Suppressor macrophage (primary cell): ENCODE data around the gene AKAP13.
"Not testable (repeated sequence)": the region's sequence is repeated elsewhere in the genome, so short reads cannot be mapped to it uniquely, and the experiment has no call there.

Experiments used
- DNase-seq, 4 experiments: peaks; one replicate each; pipeline ENCODE4 v3.0.0-alpha.2; 2020 to 2022

AKAP13 gene

DNA sequence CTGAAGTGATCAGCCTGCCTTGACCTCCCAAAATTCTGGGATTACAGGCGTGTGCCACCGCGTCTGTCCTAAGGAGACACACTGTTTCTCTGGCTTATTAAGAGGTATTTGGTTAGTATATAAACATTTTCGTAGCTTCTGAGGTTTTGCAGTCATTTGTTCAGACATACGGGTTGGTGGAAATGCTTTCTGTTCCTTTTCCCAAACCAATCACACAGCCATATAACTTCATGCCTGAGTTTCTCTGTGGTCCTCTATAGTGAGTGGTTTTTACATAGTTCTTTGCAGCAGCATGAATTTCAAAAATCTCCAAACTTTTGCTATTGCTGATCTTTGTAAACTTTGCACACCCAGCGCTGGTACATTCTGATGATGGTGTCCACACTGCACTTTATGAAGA lies 100.5 kb downstream of the AKAP13 start:
- DNase-seq, result no peak

DNA sequence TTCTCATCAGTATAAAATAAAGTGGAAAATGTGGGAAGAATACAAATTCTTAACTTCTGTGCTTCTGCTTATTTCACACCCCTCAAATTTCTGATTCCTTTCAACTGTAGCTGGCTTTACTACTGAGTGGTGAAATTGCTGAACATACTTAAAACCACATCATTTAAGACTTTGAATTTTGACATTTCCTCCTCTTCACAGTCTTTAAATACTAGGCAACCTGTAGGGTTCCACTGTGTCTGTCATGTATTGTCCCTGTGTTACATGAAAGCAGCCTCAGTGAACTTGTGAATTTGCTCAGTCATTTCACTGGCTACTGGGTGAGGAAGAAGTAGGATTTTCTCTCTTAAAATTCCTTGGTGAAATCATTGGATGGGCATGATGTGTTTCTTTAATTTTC lies 101.1 kb downstream of the AKAP13 start:
- DNase-seq, result not testable (repeated sequence)

DNA sequence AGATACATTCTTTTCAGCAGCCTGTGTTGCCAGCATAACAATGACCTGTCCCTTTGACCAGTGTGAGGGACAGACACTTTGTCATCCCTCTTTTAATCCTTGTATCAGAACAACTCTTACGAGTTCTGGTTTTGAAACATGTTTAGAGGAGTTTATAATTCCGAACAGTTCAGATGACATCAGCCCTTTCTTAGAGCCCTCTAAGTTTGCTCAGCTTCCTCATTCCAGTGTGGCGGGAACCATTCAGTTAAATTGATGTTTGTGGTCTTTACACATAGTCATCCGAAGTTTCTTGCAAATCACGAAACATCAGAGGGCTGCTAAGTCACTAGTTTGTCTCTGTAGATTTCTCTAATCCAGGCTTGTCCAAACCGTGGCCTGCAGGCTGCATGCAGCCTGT lies 102.5 kb downstream of the AKAP13 start:
- DNase-seq, result peak; percentile 49 to 74 (median 59)

DNA sequence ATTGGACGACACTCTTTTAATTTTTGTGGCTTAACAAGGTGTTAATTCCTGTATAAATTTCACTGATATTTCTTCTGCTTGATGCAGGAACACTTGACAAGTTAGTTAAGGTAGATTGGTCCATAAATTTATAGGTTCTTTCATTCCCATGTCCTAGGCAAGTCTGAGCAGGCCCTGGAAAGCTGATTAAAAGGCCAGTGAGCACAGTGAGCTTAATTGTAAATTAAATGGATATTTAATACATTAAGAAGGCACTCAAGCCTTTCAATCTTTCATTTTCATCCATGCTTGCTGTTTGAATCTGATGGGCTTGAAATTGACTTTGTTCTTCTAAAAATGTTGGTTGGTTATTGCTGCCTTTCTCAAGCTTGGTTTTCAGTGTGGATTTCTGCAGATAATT lies 103.6 kb downstream of the AKAP13 start:
- not testable (repeated sequence) for DNase-seq

DNA sequence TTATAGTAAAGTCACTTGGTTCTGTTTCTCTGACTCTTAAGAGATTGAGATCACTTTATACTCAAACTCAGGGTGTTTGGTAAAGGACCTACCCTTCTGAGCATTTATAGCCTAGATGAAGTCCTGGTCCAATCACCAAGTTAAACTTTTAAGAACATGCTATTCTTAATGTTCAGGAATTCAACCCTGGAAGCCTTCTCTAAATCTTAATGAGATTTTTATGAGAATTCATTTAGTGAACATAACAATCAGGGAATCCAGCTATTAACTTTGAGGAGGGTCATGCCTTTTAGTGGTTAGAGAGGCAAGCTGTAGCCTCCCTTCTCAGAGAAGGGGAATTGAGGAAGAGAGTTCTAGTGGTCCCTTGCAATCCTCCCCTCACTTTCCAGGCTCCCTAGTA lies 104.5 kb downstream of the AKAP13 start:
- DNase-seq, result not testable (repeated sequence)

DNA sequence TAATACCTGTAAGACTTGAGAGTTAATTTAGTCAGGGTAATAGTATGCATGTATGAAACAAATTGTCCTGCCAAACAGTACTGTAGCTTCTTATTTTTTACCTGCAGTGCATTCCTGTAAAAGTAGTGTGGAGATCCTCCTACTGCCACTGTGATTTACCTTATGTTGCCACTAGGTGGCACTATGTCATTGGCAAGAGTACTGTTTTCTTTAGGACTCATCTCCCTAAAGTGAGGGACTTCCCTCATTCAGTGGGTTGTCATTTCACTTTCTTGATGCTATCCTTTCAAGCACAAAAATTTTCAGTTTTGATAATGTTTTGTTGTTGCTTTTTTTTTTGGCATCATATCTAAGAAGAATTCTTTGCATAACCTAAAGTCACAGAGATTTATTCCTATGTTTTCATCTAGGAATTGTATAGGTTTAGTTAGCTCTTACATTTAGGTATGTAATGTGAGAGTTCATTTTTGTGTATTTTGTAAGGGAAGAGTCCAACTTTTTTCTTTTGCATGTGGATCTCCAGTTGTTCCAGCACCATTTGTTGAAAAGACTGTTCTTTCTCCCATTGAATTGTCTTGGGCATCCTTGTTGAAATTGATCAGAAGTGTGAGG lies 105.7 kb downstream of the AKAP13 start:
- DNase-seq, result peak; percentile 79 to 89 (median 88)

DNA sequence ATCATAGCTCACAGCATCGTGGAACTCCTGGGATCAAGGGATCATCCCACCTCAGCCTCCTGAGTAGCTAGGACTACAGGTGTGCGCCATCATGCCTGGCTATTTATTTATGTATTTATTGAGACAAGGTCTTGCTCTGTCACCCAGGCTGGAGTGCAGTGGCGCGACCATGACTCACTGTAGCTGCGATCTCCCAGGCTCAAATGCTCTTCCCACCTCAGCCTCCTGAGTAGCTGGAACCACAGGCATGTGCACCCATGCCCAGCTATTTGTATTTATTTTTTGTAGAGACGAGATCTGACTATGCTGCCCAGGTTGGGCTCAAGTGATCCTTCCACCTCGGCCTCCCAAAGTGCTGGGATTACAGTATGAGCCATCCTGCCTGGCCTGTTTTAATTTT lies 107.4 kb downstream of the AKAP13 start:
- not testable (repeated sequence) for DNase-seq

DNA sequence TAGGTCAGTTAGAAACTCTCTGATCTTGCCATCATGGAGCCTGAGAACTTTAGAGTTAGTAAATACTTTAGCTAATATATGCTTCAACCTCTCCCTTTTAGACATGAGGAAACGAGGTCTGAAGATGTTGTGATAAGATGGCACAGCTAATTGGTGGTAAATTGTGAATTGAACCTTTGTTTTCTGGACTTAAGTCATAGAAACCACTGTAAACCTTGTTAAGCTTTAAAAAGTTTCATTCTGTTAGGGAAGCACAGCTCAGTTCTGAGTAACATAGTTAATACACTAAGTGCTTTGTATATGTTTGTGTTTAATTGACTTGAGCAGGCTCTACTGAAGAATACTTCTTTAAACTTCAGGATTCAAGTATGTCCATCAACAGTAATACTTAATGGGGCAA lies 108.6 kb downstream of the AKAP13 start:
- no peak for DNase-seq

DNA sequence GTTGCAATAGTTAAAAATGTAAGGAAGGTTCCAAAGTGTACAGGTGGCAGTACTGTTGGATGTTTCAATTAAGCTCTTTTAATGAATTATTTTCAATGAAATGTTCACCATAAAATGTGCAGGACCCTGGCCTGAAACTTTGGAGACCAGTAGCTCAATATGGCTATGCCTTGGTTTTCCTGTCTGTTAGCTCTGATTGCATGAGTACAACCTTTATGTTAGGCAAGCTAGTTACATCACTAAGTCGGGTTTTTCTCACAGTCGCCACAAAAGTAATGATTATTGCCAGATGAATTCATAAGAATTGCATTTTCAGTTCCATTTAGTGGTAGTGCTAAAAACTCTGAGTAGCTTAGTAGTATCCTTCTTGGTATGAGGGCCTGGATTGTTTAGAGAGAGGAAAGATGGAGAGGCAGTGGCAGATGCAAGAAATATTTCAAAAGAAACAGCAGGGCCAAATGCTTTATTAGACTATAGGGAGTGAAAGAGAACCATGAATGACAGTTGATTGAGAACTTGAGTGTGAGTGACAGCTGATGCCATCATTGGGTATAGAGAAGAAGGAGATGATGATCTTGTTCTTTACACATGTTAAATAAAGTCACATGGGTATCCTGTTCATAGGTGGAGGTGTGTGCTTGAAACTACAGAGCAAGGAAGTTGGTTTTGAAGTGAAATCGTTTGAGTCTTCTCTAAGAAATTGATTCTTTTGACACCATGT lies 109.5 kb downstream of the AKAP13 start:
- DNase-seq, result no peak

DNA sequence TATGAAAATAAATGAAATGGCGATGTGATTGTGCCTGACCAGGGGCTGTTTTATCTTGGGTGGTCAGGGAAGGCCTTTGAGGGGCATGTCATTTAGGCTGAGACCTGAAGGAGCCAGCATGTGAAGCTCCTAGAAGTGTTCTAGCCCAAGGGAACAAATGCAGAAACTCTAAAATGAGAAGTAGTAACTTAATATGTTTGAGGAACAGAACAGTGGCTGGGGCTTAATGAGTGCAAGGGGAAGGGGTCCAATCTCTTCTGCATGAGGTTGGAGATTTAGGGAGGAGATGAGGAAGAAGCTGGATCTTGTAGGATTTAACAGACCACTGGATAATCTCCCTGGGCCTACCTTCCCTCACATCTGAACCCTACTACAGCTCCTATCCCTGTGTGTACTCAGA lies 110.5 kb downstream of the AKAP13 start:
- DNase-seq, result peak; percentile 19 to 51 (median 39)

DNA sequence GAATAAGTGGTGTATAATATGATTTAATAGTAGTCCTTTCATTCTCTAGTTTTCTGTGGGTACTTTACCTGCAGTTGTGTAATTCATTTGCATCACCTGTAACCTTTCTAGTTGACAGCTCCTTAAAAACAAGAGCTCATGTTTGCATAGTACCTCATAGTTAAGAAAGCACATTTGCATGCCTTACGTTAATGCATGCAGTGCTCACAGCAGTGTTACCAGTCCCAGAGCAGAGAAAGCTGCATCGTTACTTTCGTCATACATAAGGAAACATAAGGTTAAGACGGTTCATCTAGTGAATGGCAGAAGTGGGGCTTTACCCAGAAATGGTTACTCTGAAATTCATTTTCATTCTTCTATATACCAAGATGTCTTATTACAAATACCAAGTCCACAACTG lies 111.3 kb downstream of the AKAP13 start:
- DNase-seq, result peak in 1 of 4 experiments; percentile 8

DNA sequence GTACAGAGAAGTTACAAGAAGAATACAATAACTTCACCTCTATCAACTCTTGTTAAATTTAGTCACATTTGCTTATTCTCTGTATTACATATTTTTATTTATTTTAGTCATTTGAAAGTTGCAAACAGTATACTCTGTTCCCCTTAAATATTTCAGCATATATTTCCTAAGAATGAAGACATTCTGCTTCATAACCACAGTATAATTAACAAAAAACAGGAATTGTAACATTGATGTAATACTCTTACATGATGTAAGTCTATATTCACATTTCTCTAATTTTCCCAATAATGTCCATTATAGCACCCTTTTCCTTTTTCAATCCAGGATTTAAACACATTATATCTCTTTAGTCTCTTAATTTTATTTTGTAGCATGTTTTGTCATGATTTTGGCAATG lies 112.0 kb downstream of the AKAP13 start:
- peak in 2 of 4 experiments; percentile 31 to 56 for DNase-seq

DNA sequence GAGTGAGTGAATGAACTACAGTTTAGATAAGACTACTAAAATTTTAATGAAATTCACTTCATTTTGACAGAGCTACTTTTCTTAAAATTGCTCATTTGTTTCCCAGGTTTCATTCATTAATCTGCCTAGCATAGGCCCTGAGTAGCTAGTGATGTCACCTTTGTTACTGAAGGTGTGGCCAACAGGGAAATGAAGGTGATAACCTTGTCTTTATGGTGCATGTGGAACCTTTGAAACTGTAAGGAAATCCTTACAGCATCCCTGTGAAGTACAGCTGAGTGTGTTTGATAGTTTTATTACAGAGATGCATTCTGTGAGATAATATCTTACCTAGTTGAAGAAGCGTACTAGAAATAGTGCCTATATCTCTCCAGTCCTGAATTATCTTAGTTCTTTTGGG lies 112.9 kb downstream of the AKAP13 start:
- no peak for DNase-seq

DNA sequence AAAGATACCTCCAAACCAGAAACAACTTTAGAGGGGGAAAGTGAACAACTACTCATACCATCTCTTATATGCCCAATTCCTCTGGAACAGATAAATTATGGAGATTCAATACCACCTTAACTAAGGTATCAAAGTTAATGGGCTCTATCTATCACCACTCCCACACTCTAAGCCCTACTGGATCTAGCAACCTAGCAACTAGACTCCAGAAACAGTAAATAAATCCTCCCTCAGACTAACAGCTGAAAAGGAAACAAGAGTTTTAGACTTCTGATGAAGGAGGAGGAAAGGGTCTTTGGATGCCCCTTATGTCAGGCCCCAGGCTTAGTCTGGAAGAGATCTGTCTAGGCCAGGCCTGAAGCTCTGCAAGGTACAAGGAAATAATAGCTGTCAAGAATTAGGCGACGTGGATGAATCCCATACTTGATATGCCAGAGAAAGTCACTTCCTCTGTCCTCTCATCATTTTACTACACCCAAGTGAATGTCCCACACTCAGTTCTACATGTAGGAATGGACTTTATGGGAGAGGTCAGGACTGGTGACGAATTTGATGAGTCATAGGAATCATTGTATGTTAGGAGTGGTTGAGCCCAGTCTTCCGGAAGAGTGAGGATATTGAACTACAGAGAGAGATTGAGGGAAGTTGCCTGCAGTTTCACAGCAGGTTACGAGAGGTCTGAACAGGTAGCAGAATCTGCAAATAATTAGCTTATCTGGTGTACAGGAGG lies 113.8 kb downstream of the AKAP13 start:
- peak; percentile 34 to 80 (median 51) for DNase-seq

DNA sequence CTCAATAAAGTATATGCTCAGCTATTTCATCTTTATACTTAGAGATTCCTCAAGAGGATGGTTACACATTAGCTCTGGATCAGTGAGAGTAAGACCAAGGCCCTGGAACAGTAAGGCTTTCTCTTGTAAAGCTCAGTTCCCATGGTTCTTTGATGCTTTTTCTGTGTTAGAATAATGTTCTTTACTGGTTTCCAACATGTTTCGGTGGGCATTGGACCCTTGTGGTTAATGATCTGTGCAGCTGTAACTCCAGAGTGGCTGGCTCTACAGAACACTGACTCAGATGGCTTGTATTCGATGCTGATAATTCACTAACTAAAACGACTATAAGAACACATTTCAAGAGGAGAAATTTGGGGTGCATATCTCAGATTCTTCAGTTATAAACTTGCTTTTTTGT lies 114.7 kb downstream of the AKAP13 start:
- DNase-seq, result no peak

DNA sequence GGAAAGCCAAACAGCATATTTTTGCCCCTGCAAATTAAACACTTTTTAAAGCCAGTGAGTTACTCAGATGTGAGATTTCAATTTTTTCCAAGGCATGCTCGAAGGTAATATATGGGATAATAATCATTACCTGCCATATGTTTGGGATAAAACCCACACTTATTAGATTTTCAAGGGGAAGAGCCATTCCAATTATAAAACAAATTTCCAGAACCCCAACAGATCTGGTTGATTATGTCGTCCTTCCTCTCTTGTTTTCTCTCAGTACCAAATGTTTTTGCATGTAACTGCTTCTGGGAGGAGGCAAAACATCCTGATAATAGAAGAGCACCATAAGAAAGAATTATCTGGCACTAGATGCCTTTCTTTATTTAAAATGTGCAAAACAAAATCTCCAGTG lies 115.1 kb downstream of the AKAP13 start:
- DNase-seq, result no peak

DNA sequence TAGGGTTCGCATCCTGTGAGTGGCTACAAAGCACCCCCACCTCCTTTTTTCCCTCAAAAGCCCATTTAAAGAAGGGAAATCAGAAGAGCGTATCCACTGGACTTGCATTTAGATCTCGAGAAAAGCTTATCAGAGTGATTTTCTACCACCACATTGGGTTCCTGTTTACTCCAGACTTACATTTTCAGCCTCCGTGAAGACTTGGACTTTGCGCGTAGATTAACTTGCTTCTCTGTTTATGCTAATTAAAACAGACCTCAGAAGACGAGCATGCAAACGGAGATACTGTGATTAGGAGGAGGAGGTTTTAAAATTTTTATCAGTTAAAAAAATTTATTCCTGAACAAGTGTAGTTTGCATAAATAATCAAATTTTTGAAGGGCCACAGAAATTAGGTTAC lies 115.7 kb downstream of the AKAP13 start:
- DNase-seq, result no peak

DNA sequence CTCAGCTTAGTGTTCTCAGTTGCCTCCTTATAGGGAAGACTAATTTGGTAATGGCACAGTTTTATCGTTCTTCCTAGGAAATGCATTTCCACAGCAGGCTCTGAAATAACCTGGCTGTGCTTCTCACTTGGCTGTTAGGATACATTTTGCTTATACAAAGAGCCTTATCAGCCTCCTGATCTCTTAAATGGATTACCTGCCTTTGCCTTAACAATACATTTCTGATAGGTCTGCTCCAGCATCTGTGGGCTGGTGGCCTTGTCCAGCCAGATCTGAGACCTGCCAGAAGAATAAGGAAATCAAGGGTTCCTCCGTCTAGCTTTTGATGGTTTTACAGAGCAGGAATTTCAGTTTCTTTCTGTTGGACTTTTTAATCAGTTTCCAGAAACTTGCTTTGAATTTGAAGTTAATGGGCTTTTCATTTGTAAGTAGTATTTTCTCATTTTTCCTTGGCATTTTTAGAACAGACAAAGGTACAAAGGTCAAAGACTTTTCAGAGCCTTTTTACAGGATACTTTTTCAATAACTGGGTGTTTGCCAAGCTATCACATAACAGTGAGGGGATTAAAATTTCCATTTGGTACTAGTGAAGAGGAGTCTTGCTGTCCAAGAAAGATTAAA lies 116.3 kb downstream of the AKAP13 start:
- no peak for DNase-seq

DNA sequence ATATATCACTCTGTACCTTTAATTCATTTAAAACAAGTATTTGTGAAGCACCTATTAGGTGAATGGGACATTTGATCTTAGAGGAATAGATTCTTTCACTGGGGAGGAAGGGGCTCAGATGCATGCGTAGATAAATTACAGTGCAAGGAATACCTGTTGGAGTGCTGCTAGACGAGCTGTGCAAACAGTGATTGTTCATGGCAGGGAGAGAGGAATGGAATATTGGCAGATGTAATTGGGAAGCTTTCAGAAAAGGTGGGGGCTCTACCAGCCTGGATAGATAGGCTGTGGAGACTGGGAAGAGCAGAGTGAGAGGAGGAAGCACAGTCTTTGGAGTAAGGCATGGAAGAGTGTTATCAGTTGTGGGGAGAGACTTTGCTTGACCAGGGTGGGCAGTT lies 116.8 kb downstream of the AKAP13 start:
- no peak for DNase-seq

DNA sequence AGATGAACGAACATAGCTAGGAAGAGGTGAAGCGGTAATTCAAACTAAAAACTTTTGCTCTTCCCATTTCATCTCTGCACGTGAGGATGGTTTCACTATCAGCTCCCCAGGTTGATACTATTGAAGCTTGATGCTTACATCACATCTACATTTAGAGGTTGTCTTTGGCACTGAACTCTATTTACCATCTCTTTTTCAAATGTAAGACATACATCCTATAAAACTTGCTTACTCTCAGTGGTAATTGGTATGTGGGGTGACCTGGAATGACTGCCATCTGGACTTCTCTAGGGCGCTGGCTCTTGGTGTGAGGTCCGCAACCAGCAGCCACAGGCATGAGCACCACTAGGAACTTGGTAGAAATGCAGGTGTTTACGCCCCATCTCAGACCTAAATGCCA lies 118.1 kb downstream of the AKAP13 start:
- no peak for DNase-seq

DNA sequence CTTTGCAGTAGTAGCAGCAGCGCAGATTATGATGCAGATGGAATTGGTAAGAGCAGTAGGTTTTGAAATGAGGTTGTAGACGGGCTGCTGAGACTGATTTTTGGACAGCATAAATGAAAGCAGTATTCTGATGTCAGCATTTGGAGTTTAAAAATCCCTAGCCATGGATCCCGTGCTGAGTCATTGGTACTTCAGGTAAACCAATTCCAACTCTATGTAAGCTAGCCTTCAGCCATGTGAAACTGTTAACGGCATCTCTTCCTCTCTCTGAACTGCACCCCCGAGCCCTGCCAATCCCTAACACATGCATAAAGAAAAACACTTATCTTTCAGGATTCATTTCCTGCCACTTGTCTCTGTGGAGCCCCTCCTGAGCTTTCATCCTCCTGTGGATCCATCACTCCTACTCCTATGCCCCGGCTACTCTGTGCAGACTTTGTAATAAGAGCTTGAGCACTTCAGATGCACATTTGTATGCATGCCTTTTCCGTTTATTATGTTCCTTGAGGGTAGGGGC lies 119.0 kb downstream of the AKAP13 start:
- DNase-seq, result no peak

DNA sequence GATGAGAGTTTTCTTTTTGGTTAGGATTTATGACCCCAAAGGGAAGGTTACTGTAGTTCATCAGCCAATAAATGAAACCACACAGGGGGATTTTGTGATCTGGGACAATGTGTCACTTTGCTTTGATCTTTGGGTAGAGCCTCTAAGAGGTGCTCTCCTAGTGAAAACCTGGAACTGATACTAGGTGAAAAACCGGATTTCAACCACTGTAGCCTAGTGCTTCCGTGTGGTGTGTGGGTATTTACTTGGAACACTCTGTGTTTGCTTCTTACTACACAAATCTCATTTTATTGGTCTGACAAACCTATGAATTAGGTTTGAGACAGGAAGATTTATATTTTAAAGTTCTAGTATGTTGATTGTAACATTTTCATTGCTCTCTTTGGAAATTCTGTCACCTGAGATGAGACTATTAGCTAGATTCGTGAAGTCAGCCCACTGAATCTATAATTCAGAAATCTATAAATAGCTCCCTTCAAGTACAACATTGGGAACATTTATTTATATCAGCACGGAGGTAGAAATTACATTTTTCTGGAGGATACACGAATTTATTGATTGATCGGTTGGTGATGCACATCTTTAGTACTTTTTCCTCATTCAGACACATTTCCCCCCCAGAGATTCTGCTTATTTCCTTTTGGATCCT lies 119.8 kb downstream of the AKAP13 start:
- DNase-seq, result no peak

DNA sequence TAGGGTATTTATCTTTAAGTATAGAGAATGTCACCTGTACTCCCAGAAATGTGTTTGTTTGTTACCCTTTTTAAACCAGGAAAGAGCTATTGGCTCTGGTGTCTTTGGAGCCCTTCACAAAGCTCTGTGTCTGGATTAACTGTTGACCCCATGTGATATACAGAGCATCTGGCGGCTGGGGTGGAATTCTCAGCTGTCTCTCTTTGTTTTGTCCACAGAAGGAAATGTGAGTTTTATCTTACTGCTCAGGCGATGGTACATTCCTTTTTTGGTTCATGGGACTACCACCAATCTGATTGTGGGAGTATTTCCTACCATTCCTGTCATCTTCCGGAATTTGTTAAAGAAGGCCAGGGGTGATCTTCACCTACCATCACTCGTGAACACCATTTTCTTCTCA lies 120.3 kb downstream of the AKAP13 start:
- no peak for DNase-seq
